Measurements from ENCODE around the gene ROR2. TPM values are rescaled to one million over a fixed set of nuclear protein-coding genes. Genes with fewer than 3 reads are reported as not detected.

The ROR2 gene
- total and polyA plus RNA-seq, 5 donors from 2014 or later, result 0.12 TPM; not detected in 4

- no peak overlapping the region for H3K4me3 ChIP-seq (ENCODE audit: low read depth, low read length)
- no peaks in the 10 kb centered on the region for H3K4me1 ChIP-seq (ENCODE audit: control insufficient read depth, insufficient read depth, low read length, poor library complexity, severe bottlenecking)
- no peaks in the 10 kb centered on the region for H3K36me3 ChIP-seq (ENCODE audit: control insufficient read depth, insufficient read depth, low read length)
- Mint-ChIP-seq H3K4me1 (no peaks in the 10 kb centered on the region), H3K27ac (no peak overlapping the region), H3K27me3 (no peaks in the 10 kb centered on the region), H3K4me3 (no peak overlapping the region), H3K36me3 (no peaks in the 10 kb centered on the region), H3K9me3 (peaks cover 0 to 2% (median 0%) of the 10 kb centered on the region in 7 donors)
- H3K27ac ChIP-seq (ENCODE audit: insufficient read depth, low read length, poor library complexity, severe bottlenecking), result no peak overlapping the region
- no peaks in the 10 kb centered on the region for H3K27me3 ChIP-seq (ENCODE audit: control insufficient read depth, insufficient read depth, low read length)
- ATAC-seq (ENCODE audit: low read depth in 2 of 2), result no peak
- no peak for DNase-seq
- no peaks in the 10 kb centered on the region for H3K9me3 ChIP-seq (ENCODE audit: control insufficient read depth in 2 of 2, low read length in 2 of 2)
Observed at GRCh38 chr9:91820126-91820750, 129.8 kb downstream of the ROR2 start.

GRCh38 chr9:91818647-91819403 lies 131.2 kb downstream of the ROR2 start:
- no peak overlapping the region for H3K4me3 ChIP-seq (ENCODE audit: low read depth, low read length)
- Mint-ChIP-seq H3K4me3 (no peak overlapping the region), H3K4me1 (no peaks in the 10 kb centered on the region), H3K27me3 (no peaks in the 10 kb centered on the region), H3K27ac (no peak overlapping the region), H3K9me3 (peaks cover 0 to 2% (median 0%) of the 10 kb centered on the region in 7 donors), H3K36me3 (no peaks in the 10 kb centered on the region)
- no peak for DNase-seq
- no peaks in the 10 kb centered on the region for H3K36me3 ChIP-seq (ENCODE audit: control insufficient read depth, insufficient read depth, low read length)
- H3K4me1 ChIP-seq (ENCODE audit: control insufficient read depth, insufficient read depth, low read length, poor library complexity, severe bottlenecking), result no peaks in the 10 kb centered on the region
- no peaks in the 10 kb centered on the region for H3K27me3 ChIP-seq (ENCODE audit: control insufficient read depth, insufficient read depth, low read length)
- no peak overlapping the region for H3K27ac ChIP-seq (ENCODE audit: insufficient read depth, low read length, poor library complexity, severe bottlenecking)
- no peaks in the 10 kb centered on the region for H3K9me3 ChIP-seq (ENCODE audit: control insufficient read depth in 2 of 2, low read length in 2 of 2)
- no peak for ATAC-seq (ENCODE audit: low read depth in 2 of 2)

GRCh38 chr9:91818225-91818585 lies 131.8 kb downstream of the ROR2 start:
- H3K4me1 Mint-ChIP-seq, result no peaks in the 10 kb centered on the region
- Histone ChIP-seq H3K4me1 (ENCODE audit: control insufficient read depth, insufficient read depth, low read length, poor library complexity, severe bottlenecking) (no peaks in the 10 kb centered on the region), H3K9me3 (ENCODE audit: control insufficient read depth in 2 of 2, low read length in 2 of 2) (no peaks in the 10 kb centered on the region), H3K4me3 (ENCODE audit: low read depth, low read length) (no peak overlapping the region), H3K36me3 (ENCODE audit: control insufficient read depth, insufficient read depth, low read length) (no peaks in the 10 kb centered on the region), H3K27me3 (ENCODE audit: control insufficient read depth, insufficient read depth, low read length) (no peaks in the 10 kb centered on the region), H3K27ac (ENCODE audit: insufficient read depth, low read length, poor library complexity, severe bottlenecking) (no peak overlapping the region)
- no peak overlapping the region for H3K27ac Mint-ChIP-seq
- no peak for DNase-seq
- H3K9me3 Mint-ChIP-seq, result peaks cover 0 to 2% (median 0%) of the 10 kb centered on the region in 7 donors
- H3K4me3 Mint-ChIP-seq, result no peak overlapping the region
- H3K27me3 Mint-ChIP-seq, result no peaks in the 10 kb centered on the region
- no peak for ATAC-seq (ENCODE audit: low read depth in 2 of 2)
- H3K36me3 Mint-ChIP-seq, result no peaks in the 10 kb centered on the region

- Histone ChIP-seq H3K4me3 (ENCODE audit: low read depth, low read length) (no peak overlapping the region), H3K4me1 (ENCODE audit: control insufficient read depth, insufficient read depth, low read length, poor library complexity, severe bottlenecking) (no peaks in the 10 kb centered on the region), H3K36me3 (ENCODE audit: control insufficient read depth, insufficient read depth, low read length) (no peaks in the 10 kb centered on the region), H3K9me3 (ENCODE audit: control insufficient read depth in 2 of 2, low read length in 2 of 2) (no peaks in the 10 kb centered on the region), H3K27me3 (ENCODE audit: control insufficient read depth, insufficient read depth, low read length) (no peaks in the 10 kb centered on the region), H3K27ac (ENCODE audit: insufficient read depth, low read length, poor library complexity, severe bottlenecking) (no peak overlapping the region)
- H3K9me3 Mint-ChIP-seq, result peaks cover 0 to 2% (median 0%) of the 10 kb centered on the region in 7 donors
- no peaks in the 10 kb centered on the region for H3K27me3 Mint-ChIP-seq
- H3K4me3 Mint-ChIP-seq, result no peak overlapping the region
- no peak for ATAC-seq (ENCODE audit: low read depth in 2 of 2)
- H3K4me1 Mint-ChIP-seq, result no peaks in the 10 kb centered on the region
- H3K36me3 Mint-ChIP-seq, result no peaks in the 10 kb centered on the region
- no peak overlapping the region for H3K27ac Mint-ChIP-seq
- DNase-seq, result no peak
Observed at GRCh38 chr9:91817493-91818224, 132.4 kb downstream of the ROR2 start.

GRCh38 chr9:91817106-91817492 lies 132.9 kb downstream of the ROR2 start:
- ATAC-seq (ENCODE audit: low read depth in 2 of 2) (no peak), DNase-seq (no peak)
- no peaks in the 10 kb centered on the region for H3K4me1 ChIP-seq (ENCODE audit: control insufficient read depth, insufficient read depth, low read length, poor library complexity, severe bottlenecking)
- Mint-ChIP-seq H3K27me3 (no peaks in the 10 kb centered on the region), H3K36me3 (no peaks in the 10 kb centered on the region), H3K27ac (no peak overlapping the region), H3K9me3 (peaks cover 0 to 2% (median 0%) of the 10 kb centered on the region in 7 donors), H3K4me1 (no peaks in the 10 kb centered on the region), H3K4me3 (no peak overlapping the region)
- H3K9me3 ChIP-seq (ENCODE audit: control insufficient read depth in 2 of 2, low read length in 2 of 2), result no peaks in the 10 kb centered on the region
- no peaks in the 10 kb centered on the region for H3K36me3 ChIP-seq (ENCODE audit: control insufficient read depth, insufficient read depth, low read length)
- H3K4me3 ChIP-seq (ENCODE audit: low read depth, low read length), result no peak overlapping the region
- no peaks in the 10 kb centered on the region for H3K27me3 ChIP-seq (ENCODE audit: control insufficient read depth, insufficient read depth, low read length)
- H3K27ac ChIP-seq (ENCODE audit: insufficient read depth, low read length, poor library complexity, severe bottlenecking), result no peak overlapping the region

- Mint-ChIP-seq H3K27ac (no peak overlapping the region), H3K4me1 (no peaks in the 10 kb centered on the region), H3K4me3 (no peak overlapping the region), H3K36me3 (no peaks in the 10 kb centered on the region), H3K27me3 (peaks cover 4% of the 10 kb centered on the region), H3K9me3 (no peaks in the 10 kb centered on the region)
- no peaks in the 10 kb centered on the region for H3K4me1 ChIP-seq (ENCODE audit: control insufficient read depth, insufficient read depth, low read length, poor library complexity, severe bottlenecking)
- no peak overlapping the region for H3K4me3 ChIP-seq (ENCODE audit: low read depth, low read length)
- no peak for ATAC-seq (ENCODE audit: low read depth in 2 of 2)
- H3K27ac ChIP-seq (ENCODE audit: insufficient read depth, low read length, poor library complexity, severe bottlenecking), result no peak overlapping the region
- no peaks in the 10 kb centered on the region for H3K36me3 ChIP-seq (ENCODE audit: control insufficient read depth, insufficient read depth, low read length)
- DNase-seq, result no peak
- no peaks in the 10 kb centered on the region for H3K9me3 ChIP-seq (ENCODE audit: control insufficient read depth in 2 of 2, low read length in 2 of 2)
- no peaks in the 10 kb centered on the region for H3K27me3 ChIP-seq (ENCODE audit: control insufficient read depth, insufficient read depth, low read length)
Observed at GRCh38 chr9:91816356-91816755, 133.7 kb downstream of the ROR2 start.

GRCh38 chr9:91815896-91816295 lies 134.1 kb downstream of the ROR2 start:
- H3K4me3 Mint-ChIP-seq, result no peak overlapping the region
- Histone ChIP-seq H3K27me3 (ENCODE audit: control insufficient read depth, insufficient read depth, low read length) (no peaks in the 10 kb centered on the region), H3K4me3 (ENCODE audit: low read depth, low read length) (no peak overlapping the region), H3K9me3 (ENCODE audit: control insufficient read depth in 2 of 2, low read length in 2 of 2) (no peaks in the 10 kb centered on the region), H3K27ac (ENCODE audit: insufficient read depth, low read length, poor library complexity, severe bottlenecking) (no peak overlapping the region), H3K36me3 (ENCODE audit: control insufficient read depth, insufficient read depth, low read length) (no peaks in the 10 kb centered on the region), H3K4me1 (ENCODE audit: control insufficient read depth, insufficient read depth, low read length, poor library complexity, severe bottlenecking) (no peaks in the 10 kb centered on the region)
- no peaks in the 10 kb centered on the region for H3K4me1 Mint-ChIP-seq
- H3K36me3 Mint-ChIP-seq, result no peaks in the 10 kb centered on the region
- H3K9me3 Mint-ChIP-seq, result no peaks in the 10 kb centered on the region
- DNase-seq (no peak), ATAC-seq (ENCODE audit: low read depth in 2 of 2) (no peak)
- H3K27me3 Mint-ChIP-seq, result peaks cover 4% of the 10 kb centered on the region
- H3K27ac Mint-ChIP-seq, result no peak overlapping the region

Data from CD4-positive, CD25-positive, alpha-beta regulatory T cell (primary cell).